HepG2 (cell line): ENCODE measurements around the gene SPTBN5. TPM values are rescaled to one million over a fixed set of nuclear protein-coding genes. Genes with fewer than 3 reads are reported as not detected.

Experiments used
- ATAC-seq: fragments of 200-7000 bp; cut with Tn5 transposase; 3 replicates; pipeline ENCODE4 v1.9.1; 2020; ENCODE audit warnings: mild to moderate bottlenecking, moderate library complexity
- BruUV-seq: library from RNA; stranded (reverse); fragments of 400-500 nt; replicated peaks from 2 replicates; lab custom pipeline; 2021; lab: Mats Ljungman, UMichigan
- CTCF ChIA-PET: fragments of 300-600 bp; formaldehyde crosslinking; extraction: SDS; loops from one replicate; lab custom pipeline; 2021; ENCODE audit warnings: low total read pairs, inconsistent platforms, low intra/inter-chr PET ratio; lab: Yijun Ruan, JAX
- POLR2A ChIA-PET: fragments of 350-600 bp; sonication (Branson Sonifier 250); formaldehyde crosslinking; loops from one replicate; lab custom pipeline; 2020; ENCODE audit warnings: antibody characterized with exemption, inconsistent platforms; lab: Yijun Ruan, JAX
- DNase-seq: peaks from one replicate; pipeline ENCODE4 v3.0.0-alpha.2; 2015; ENCODE audit warnings: low spot score
- FAIRE-seq: peaks from 3 replicates; lab custom pipeline; 2011; peaks lifted over from hg19 to GRCh38; lab: Jason Lieb, UNC
- H2AFZ ChIP-seq: one replicate; pipeline ENCODE4 v1.6.1; 2011; ENCODE audit warnings: low read length, inconsistent platforms
- H3K27ac ChIP-seq: fragments of 300-600 bp; 3 replicates; pipeline ENCODE4 v1.8.0; 2011; ENCODE audit warnings: mixed run types, mild to moderate bottlenecking, mixed read lengths, low read length, inconsistent platforms; ENCODE audit not compliant: insufficient read depth; ENCODE audit errors: extremely low read length
- H3K27me3 ChIP-seq, 2 experiments: fragments of 200-600 bp in 1 of 2; 2 replicates in 1 of 2; 3 replicates in 1 of 2; pipeline versions ENCODE4 v1.6.0 to v1.8.0; 2011; ENCODE audit warnings: low read length in 2 of 2, mild to moderate bottlenecking in 2 of 2, moderate library complexity in 2 of 2, inconsistent platforms in 1 of 2; ENCODE audit not compliant: insufficient read depth in 2 of 2, control insufficient read depth in 1 of 2
- H3K36me3 ChIP-seq, 2 experiments: fragments of 200-600 bp in 1 of 2; replicated peaks in 1 of 2; 2 replicates in 1 of 2; 3 replicates in 1 of 2; pipeline versions ENCODE4 v1.5.1 to v1.8.0; 2011; ENCODE audit warnings: low read length in 2 of 2, inconsistent platforms in 1 of 2; ENCODE audit not compliant: insufficient read depth in 2 of 2, control insufficient read depth in 1 of 2
- H3K4me1 ChIP-seq: 2 replicates; pipeline ENCODE4 v1.5.1; 2012; ENCODE audit warnings: low read length, inconsistent platforms; ENCODE audit not compliant: insufficient read depth
- H3K4me2 ChIP-seq: 2 replicates; pipeline ENCODE4 v1.6.0; 2011; ENCODE audit warnings: low read depth, low read length, inconsistent platforms
- H3K4me3 ChIP-seq, 3 experiments: fragments of 200-600 bp in 1 of 3; sonication (generic), shearing (Covaris generic) in 1 of 3; replicated peaks in 1 of 3; 2 replicates each; pipeline ENCODE4 v1.5.1; 2011 to 2016; ENCODE audit warnings: low read length in 3 of 3, inconsistent platforms in 2 of 3, low read depth in 2 of 3, mild to moderate bottlenecking in 2 of 3, control low read depth in 1 of 3, mixed read lengths in 1 of 3; ENCODE audit not compliant: insufficient read depth in 1 of 3
- H3K79me2 ChIP-seq: one replicate; pipeline ENCODE4 v1.6.1; 2011; ENCODE audit warnings: low read length, inconsistent platforms; ENCODE audit not compliant: insufficient read depth
- H3K9ac ChIP-seq: 2 replicates; pipeline ENCODE4 v1.6.0; 2011; ENCODE audit warnings: mild to moderate bottlenecking, low read depth, low read length, inconsistent platforms; ENCODE audit not compliant: insufficient read depth
- H3K9me3 ChIP-seq: 2 replicates; pipeline ENCODE4 v1.5.1; 2012; ENCODE audit warnings: mild to moderate bottlenecking, low read length
- H4K20me1 ChIP-seq: 2 replicates; pipeline ENCODE4 v1.6.0; 2011; ENCODE audit warnings: inconsistent platforms, mild to moderate bottlenecking, low read length, moderate library complexity; ENCODE audit not compliant: insufficient read depth
- FOXM1 ChIP-seq: sonication (generic); formaldehyde crosslinking; IDR thresholded peaks from 2 replicates; pipeline ENCODE4 v1.5.0; 2020; ENCODE audit warnings: missing genetic modification reagents
- PCBP2 ChIP-seq: fragments of 200-400 bp; formaldehyde crosslinking; optimal IDR thresholded peaks from 2 replicates; pipeline ENCODE3; 2018; ENCODE audit warnings: low read length, low read depth; ENCODE audit not compliant: poor library complexity, severe bottlenecking
- RBFOX2 ChIP-seq: fragments of 200-400 bp; formaldehyde crosslinking; IDR thresholded peaks from 2 replicates; pipeline ENCODE4 v1.6.1; 2017; ENCODE audit warnings: low read depth, mild to moderate bottlenecking, low read length
- ZNF282 ChIP-seq: fragments of 450-650 bp; IDR thresholded peaks from 2 replicates; pipeline ENCODE4 v1.6.1; 2018; ENCODE audit not compliant: partially characterized antibody
- ZNF713 ChIP-seq: sonication (generic); formaldehyde crosslinking; IDR thresholded peaks from 2 replicates; pipeline ENCODE4 v1.4.0; 2020; ENCODE audit warnings: mild to moderate bottlenecking, missing genetic modification reagents
- WGBS: methylation state at CpG from one replicate; pipeline ENCODE4 v1.1.6; 2017; ENCODE audit warnings: low lambda C conversion rate; 5-methylcytosine and 5-hydroxymethylcytosine counted together
- in situ Hi-C: cut with HindIII; loops from 2 replicates; pipeline ENCODE4 v1.10.0; 2017; ENCODE audit warnings: low pct_unique_long_range_greater_than_20kb; ENCODE audit not compliant: extremely low pct_ligation_motif_present
- intact Hi-C: fragments of 100-400 bp; cut with micrococcal nuclease; formaldehyde crosslinking; loops from one replicate; pipeline ENCODE4 v1.10.0; 2022; ENCODE audit not compliant: unreplicated experiment
- polyA plus RNA-seq, 8 experiments: library from polyadenylated mRNA; depleted of rRNA in 3 of 8; stranded (reverse) in 7 of 8; unstranded in 1 of 8; fragments of >200 nt; fragmentation: Illumina TruSeq in 4 of 8; extraction: Trizol in 4 of 8; gene quantifications; 2 replicates each; pipeline versions ENCODE4 v1.2.1 to v1.2.3, GENCODE V29; 2011 to 2016; ENCODE audit warnings: low read depth in 4 of 8, missing spikeins in 1 of 8, mixed read lengths in 1 of 8; ENCODE audit not compliant: insufficient read depth in 1 of 8
- total RNA-seq, 5 experiments: library from RNA; depleted of rRNA; stranded (reverse); fragments of >200 nt; fragmentation: Illumina TruSeq; extraction: Trizol; gene quantifications; 2 replicates each; pipeline ENCODE4 v1.2.3, GENCODE V29; 2016; ENCODE audit warnings: low read depth in 1 of 5
- TF ChIP-seq, protein P1 (sequence below): sonication (generic); formaldehyde crosslinking; IDR thresholded peaks from 2 replicates; pipeline ENCODE4 v1.9.0; 2021; ENCODE audit warnings: missing genetic modification reagents, mild to moderate bottlenecking, borderline replicate concordance
- TF ChIP-seq, protein P2 (sequence below): sonication (generic); formaldehyde crosslinking; IDR thresholded peaks from 2 replicates; pipeline ENCODE4 v1.5.0; 2020; ENCODE audit warnings: mild to moderate bottlenecking, low read depth, missing genetic modification reagents, borderline replicate concordance
- TF ChIP-seq, protein P3 (sequence below): sonication (generic); formaldehyde crosslinking; IDR thresholded peaks from 2 replicates; pipeline ENCODE4 v1.4.0; 2020; ENCODE audit warnings: mild to moderate bottlenecking, missing genetic modification reagents

The SPTBN5 gene
- total and polyA plus RNA-seq, 2 of the 13 experiments (the other 11 are each of a cell fraction or from before 2014, with no cell fraction given) = 0.01 to 0.07 TPM

DNA sequence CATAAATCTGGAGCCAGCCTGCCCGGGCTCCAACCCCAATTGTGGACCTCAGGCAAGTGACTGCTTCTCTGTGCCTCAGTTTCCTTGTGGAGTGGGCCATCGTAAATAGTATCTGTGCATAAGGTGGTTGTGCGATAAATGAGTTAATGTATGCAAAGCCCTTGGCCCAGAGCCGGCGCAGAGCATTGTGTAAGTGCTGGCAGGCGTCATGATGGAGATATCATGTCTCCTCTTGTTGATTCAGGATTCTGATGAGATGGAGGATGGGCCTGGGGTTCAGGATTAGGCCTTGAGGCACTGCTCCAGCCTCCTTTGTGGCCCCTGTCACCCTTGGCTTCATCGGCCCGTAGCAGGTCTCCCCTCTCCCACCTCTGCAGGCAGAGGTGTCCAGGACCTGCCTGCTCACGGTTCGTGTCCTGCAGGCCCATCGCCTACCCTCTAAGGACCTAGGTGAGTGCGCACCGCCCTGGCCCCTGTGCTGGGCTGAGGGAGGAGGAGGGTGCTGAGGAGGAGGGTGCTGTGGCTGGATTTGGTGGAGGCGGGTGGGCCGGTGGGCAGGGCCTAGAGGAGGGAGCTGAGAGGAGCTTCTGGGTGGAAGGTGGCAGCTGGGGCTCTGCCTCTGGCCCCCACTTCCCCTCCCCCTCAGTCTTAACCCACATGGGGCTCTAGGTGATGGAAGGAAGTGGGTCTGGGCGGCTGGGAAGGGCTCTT lies 53.9 kb downstream of the SPTBN5 start:
- H3K79me2 ChIP-seq = no peaks in the 10 kb centered on the region
- DNase-seq (no peak), FAIRE-seq (no peak), ATAC-seq (no peak)
- intact Hi-C loops = no loop called here
- H3K4me3 ChIP-seq = no peak overlapping the region
- 92% methylated on average over 11 of the region's 16 CpGs for WGBS
- H3K4me1 ChIP-seq = no peaks in the 10 kb centered on the region
- no peak overlapping the region for H2AFZ ChIP-seq
- POLR2A ChIA-PET = no interaction called here
- H3K27ac ChIP-seq = no peak overlapping the region
- no peak overlapping the region for H3K4me2 ChIP-seq
- no peak overlapping the region for H3K9ac ChIP-seq
- in situ Hi-C loops = no loop called here
- CTCF ChIA-PET = no interaction called here
- H3K9me3 ChIP-seq = no peaks in the 10 kb centered on the region
- BruUV-seq = no TSS peak
- H3K36me3 ChIP-seq = peaks cover 0 to 1% of the 10 kb centered on the region in 2 experiments; a peak in 3 of 5 replicates
- H3K27me3 ChIP-seq = no peaks in the 10 kb centered on the region; a peak in 1 of 5 replicates
- H4K20me1 ChIP-seq = no peaks in the 10 kb centered on the region
- TF ChIP-seq, protein P1, sequence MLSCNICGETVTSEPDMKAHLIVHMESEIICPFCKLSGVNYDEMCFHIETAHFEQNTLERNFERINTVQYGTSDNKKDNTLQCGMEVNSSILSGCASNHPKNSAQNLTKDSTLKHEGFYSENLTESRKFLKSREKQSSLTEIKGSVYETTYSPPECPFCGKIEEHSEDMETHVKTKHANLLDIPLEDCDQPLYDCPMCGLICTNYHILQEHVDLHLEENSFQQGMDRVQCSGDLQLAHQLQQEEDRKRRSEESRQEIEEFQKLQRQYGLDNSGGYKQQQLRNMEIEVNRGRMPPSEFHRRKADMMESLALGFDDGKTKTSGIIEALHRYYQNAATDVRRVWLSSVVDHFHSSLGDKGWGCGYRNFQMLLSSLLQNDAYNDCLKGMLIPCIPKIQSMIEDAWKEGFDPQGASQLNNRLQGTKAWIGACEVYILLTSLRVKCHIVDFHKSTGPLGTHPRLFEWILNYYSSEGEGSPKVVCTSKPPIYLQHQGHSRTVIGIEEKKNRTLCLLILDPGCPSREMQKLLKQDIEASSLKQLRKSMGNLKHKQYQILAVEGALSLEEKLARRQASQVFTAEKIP = no peak
- TF ChIP-seq ZNF713 = no peak
- no peak for TF ChIP-seq RBFOX2
- TF ChIP-seq ZNF282 = no peak
- TF ChIP-seq, protein P2, sequence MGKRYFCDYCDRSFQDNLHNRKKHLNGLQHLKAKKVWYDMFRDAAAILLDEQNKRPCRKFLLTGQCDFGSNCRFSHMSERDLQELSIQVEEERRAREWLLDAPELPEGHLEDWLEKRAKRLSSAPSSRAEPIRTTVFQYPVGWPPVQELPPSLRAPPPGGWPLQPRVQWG (CRISPR knock-in tag) = no peak
- no peak for TF ChIP-seq FOXM1 (CRISPR knock-in tag)
- no peak for TF ChIP-seq PCBP2
- TF ChIP-seq, protein P3, sequence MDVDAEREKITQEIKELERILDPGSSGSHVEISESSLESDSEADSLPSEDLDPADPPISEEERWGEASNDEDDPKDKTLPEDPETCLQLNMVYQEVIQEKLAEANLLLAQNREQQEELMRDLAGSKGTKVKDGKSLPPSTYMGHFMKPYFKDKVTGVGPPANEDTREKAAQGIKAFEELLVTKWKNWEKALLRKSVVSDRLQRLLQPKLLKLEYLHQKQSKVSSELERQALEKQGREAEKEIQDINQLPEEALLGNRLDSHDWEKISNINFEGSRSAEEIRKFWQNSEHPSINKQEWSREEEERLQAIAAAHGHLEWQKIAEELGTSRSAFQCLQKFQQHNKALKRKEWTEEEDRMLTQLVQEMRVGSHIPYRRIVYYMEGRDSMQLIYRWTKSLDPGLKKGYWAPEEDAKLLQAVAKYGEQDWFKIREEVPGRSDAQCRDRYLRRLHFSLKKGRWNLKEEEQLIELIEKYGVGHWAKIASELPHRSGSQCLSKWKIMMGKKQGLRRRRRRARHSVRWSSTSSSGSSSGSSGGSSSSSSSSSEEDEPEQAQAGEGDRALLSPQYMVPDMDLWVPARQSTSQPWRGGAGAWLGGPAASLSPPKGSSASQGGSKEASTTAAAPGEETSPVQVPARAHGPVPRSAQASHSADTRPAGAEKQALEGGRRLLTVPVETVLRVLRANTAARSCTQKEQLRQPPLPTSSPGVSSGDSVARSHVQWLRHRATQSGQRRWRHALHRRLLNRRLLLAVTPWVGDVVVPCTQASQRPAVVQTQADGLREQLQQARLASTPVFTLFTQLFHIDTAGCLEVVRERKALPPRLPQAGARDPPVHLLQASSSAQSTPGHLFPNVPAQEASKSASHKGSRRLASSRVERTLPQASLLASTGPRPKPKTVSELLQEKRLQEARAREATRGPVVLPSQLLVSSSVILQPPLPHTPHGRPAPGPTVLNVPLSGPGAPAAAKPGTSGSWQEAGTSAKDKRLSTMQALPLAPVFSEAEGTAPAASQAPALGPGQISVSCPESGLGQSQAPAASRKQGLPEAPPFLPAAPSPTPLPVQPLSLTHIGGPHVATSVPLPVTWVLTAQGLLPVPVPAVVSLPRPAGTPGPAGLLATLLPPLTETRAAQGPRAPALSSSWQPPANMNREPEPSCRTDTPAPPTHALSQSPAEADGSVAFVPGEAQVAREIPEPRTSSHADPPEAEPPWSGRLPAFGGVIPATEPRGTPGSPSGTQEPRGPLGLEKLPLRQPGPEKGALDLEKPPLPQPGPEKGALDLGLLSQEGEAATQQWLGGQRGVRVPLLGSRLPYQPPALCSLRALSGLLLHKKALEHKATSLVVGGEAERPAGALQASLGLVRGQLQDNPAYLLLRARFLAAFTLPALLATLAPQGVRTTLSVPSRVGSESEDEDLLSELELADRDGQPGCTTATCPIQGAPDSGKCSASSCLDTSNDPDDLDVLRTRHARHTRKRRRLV (CRISPR knock-in tag) = no peak
